OCI-LY1 (cell line): Measurements from ENCODE around the gene KLHDC8A.

Source experiments
- H2AFZ ChIP-seq: fragments of 200-600 bp; sonication (generic), shearing (Covaris generic); 2 replicates; pipeline ENCODE4 v1.6.0; 2014; ENCODE audit warnings: antibody characterized with exemption, mild to moderate bottlenecking, low read length
- H3F3A ChIP-seq: fragments of 200-600 bp; sonication (generic), shearing (Covaris generic); 2 replicates; pipeline ENCODE4 v1.6.0; 2014; ENCODE audit warnings: mild to moderate bottlenecking, antibody characterized with exemption, low read length, moderate library complexity; ENCODE audit not compliant: insufficient read depth
- H3K27ac ChIP-seq: fragments of 200-600 bp; sonication (generic); 2 replicates; pipeline ENCODE4 v1.5.1; 2014; ENCODE audit warnings: low read length, mixed run types, mild to moderate bottlenecking, low read depth; ENCODE audit not compliant: poor library complexity, severe bottlenecking
- H3K27me3 ChIP-seq: fragments of 200-600 bp; sonication (generic); 2 replicates; pipeline ENCODE4 v1.6.0; 2014; ENCODE audit warnings: antibody characterized with exemption, mild to moderate bottlenecking, low read length, moderate library complexity; ENCODE audit not compliant: insufficient read depth
- H3K36me3 ChIP-seq: fragments of 200-600 bp; sonication (generic); 2 replicates; pipeline ENCODE4 v1.6.1; 2014; ENCODE audit warnings: mild to moderate bottlenecking, antibody characterized with exemption, low read length, moderate library complexity, mixed read lengths; ENCODE audit not compliant: insufficient read depth
- H3K4me1 ChIP-seq: fragments of 200-600 bp; sonication (generic); 2 replicates; pipeline ENCODE4 v1.5.1; 2014; ENCODE audit warnings: mild to moderate bottlenecking, low read length, moderate library complexity; ENCODE audit not compliant: insufficient read depth, severe bottlenecking
- H3K4me2 ChIP-seq: fragments of 200-600 bp; sonication (generic), shearing (Covaris generic); 2 replicates; pipeline ENCODE4 v1.6.1; 2014; ENCODE audit warnings: low read length
- H3K4me3 ChIP-seq: fragments of 200-600 bp; sonication (generic); 2 replicates; pipeline ENCODE4 v1.5.1; 2014; ENCODE audit warnings: low read length, low read depth, mild to moderate bottlenecking, mixed read lengths; ENCODE audit not compliant: poor library complexity, severe bottlenecking
- H3K79me2 ChIP-seq: fragments of 200-600 bp; shearing (Covaris generic); 2 replicates; pipeline ENCODE4 v1.6.1; 2016; ENCODE audit warnings: mixed run types, low read length, mixed read lengths; ENCODE audit not compliant: insufficient read depth
- H3K9ac ChIP-seq: fragments of 200-600 bp; sonication (generic), shearing (Covaris generic); 2 replicates; pipeline ENCODE4 v1.6.1; 2014; ENCODE audit warnings: mild to moderate bottlenecking, low read length, mixed read lengths
- H3K9me2 ChIP-seq: fragments of 200-600 bp; sonication (generic), shearing (Covaris generic); 2 replicates; pipeline ENCODE4 v1.6.1; 2014; ENCODE audit warnings: low read depth, mild to moderate bottlenecking, low read length, mixed read lengths
- H3K9me3 ChIP-seq: fragments of 200-600 bp; shearing (Covaris generic); 2 replicates; pipeline ENCODE4 v1.6.1; 2014; ENCODE audit warnings: low read length, mixed read lengths
- H4K20me1 ChIP-seq: fragments of 200-600 bp; sonication (generic), shearing (Covaris generic); 2 replicates; pipeline ENCODE4 v1.6.0; 2016; ENCODE audit warnings: mild to moderate bottlenecking, low read length; ENCODE audit not compliant: insufficient read depth
- EZH2 ChIP-seq: fragments of 200-600 bp; sonication (generic), shearing (Covaris generic); IDR thresholded peaks from 2 replicates; pipeline ENCODE4 v1.8.0; 2017; ENCODE audit warnings: borderline replicate concordance, mixed run types, mild to moderate bottlenecking, antibody characterized with exemption, low read length, moderate library complexity, mixed read lengths
- TF ChIP-seq, protein P1 (sequence below): fragments of 200-600 bp; sonication (generic), shearing (Covaris generic); IDR thresholded peaks from 2 replicates; pipeline ENCODE4 v1.5.1; 2017; ENCODE audit warnings: mild to moderate bottlenecking, antibody characterized with exemption, low read length, moderate library complexity, mixed read lengths

The KLHDC8A gene

GRCh38 chr1:205350124-205350523, 6.6 kb downstream of the KLHDC8A start:
- no peaks in the 10 kb centered on the region for H3K9me3 ChIP-seq
- no peak overlapping the region for H3K4me2 ChIP-seq
- H3K36me3 ChIP-seq, result no peaks in the 10 kb centered on the region
- no peaks in the 10 kb centered on the region for H4K20me1 ChIP-seq
- H3K27ac ChIP-seq, result no peak overlapping the region
- TF ChIP-seq EZH2, result no peak
- TF ChIP-seq, protein P1, sequence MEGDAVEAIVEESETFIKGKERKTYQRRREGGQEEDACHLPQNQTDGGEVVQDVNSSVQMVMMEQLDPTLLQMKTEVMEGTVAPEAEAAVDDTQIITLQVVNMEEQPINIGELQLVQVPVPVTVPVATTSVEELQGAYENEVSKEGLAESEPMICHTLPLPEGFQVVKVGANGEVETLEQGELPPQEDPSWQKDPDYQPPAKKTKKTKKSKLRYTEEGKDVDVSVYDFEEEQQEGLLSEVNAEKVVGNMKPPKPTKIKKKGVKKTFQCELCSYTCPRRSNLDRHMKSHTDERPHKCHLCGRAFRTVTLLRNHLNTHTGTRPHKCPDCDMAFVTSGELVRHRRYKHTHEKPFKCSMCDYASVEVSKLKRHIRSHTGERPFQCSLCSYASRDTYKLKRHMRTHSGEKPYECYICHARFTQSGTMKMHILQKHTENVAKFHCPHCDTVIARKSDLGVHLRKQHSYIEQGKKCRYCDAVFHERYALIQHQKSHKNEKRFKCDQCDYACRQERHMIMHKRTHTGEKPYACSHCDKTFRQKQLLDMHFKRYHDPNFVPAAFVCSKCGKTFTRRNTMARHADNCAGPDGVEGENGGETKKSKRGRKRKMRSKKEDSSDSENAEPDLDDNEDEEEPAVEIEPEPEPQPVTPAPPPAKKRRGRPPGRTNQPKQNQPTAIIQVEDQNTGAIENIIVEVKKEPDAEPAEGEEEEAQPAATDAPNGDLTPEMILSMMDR, result no peak
- H3F3A ChIP-seq, result no peaks in the 10 kb centered on the region
- no peak overlapping the region for H3K9ac ChIP-seq
- no peak overlapping the region for H2AFZ ChIP-seq
- H3K4me1 ChIP-seq, result no peaks in the 10 kb centered on the region
- H3K79me2 ChIP-seq, result no peaks in the 10 kb centered on the region
- H3K27me3 ChIP-seq, result peaks cover 5% of the 10 kb centered on the region; the same call in 1 of the 2 replicates
- H3K9me2 ChIP-seq, result no peaks in the 10 kb centered on the region
- no peak overlapping the region for H3K4me3 ChIP-seq

- Histone ChIP-seq H3K9me2 (no peaks in the 10 kb centered on the region), H3K36me3 (no peaks in the 10 kb centered on the region), H3F3A (no peaks in the 10 kb centered on the region), H3K4me1 (no peaks in the 10 kb centered on the region), H3K27ac (no peak overlapping the region), H3K4me3 (no peak overlapping the region), H3K27me3 (peaks cover 5% of the 10 kb centered on the region; the same call in 1 of the 2 replicates), H3K4me2 (no peak overlapping the region), H3K79me2 (no peaks in the 10 kb centered on the region), H4K20me1 (no peaks in the 10 kb centered on the region), H3K9me3 (no peaks in the 10 kb centered on the region), H2AFZ (no peak overlapping the region), H3K9ac (no peak overlapping the region)
- no peak for TF ChIP-seq EZH2
- TF ChIP-seq, protein P1, result no peak
Measured at GRCh38 chr1:205348554-205349487, 7.9 kb downstream of the KLHDC8A start.

- Histone ChIP-seq H3F3A (no peaks in the 10 kb centered on the region), H3K27ac (no peak overlapping the region), H3K4me1 (no peaks in the 10 kb centered on the region), H3K36me3 (no peaks in the 10 kb centered on the region), H3K9me2 (no peaks in the 10 kb centered on the region), H3K4me3 (no peak overlapping the region), H3K27me3 (peaks cover 5% of the 10 kb centered on the region; the same call in 1 of the 2 replicates), H3K9me3 (no peaks in the 10 kb centered on the region), H3K79me2 (no peaks in the 10 kb centered on the region), H3K4me2 (no peak overlapping the region), H4K20me1 (no peaks in the 10 kb centered on the region), H2AFZ (no peak overlapping the region), H3K9ac (no peak overlapping the region)
- TF ChIP-seq EZH2, result no peak
- TF ChIP-seq, protein P1, result no peak
Measured at GRCh38 chr1:205346956-205347574, 9.7 kb downstream of the KLHDC8A start.
